DND-41 (cell line): ENCODE measurements around the gene GREB1.

Experiments
- ATAC-seq: fragments of 200-7000 bp; cut with Tn5 transposase; 3 replicates; pipeline ENCODE4 v1.9.1; 2021; ENCODE audit warnings: low read depth; ENCODE audit not compliant: insufficient read depth
- DNase-seq: peaks from one replicate; pipeline ENCODE4 v3.0.0-alpha.2; 2020
- H2AFZ ChIP-seq: 2 replicates; pipeline ENCODE4 v1.6.0; 2012; ENCODE audit warnings: low read depth, low read length
- H3K27ac ChIP-seq: 2 replicates; pipeline ENCODE4 v1.5.1; 2012; ENCODE audit warnings: low read length, inconsistent platforms
- H3K27me3 ChIP-seq: fragments of 200-600 bp; sonication (generic); 2 replicates; pipeline ENCODE4 v1.6.0; 2012; ENCODE audit warnings: low read length, mild to moderate bottlenecking, inconsistent platforms; ENCODE audit not compliant: insufficient read depth, poor library complexity
- H3K36me3 ChIP-seq: 2 replicates; pipeline ENCODE4 v1.5.1; 2012; ENCODE audit warnings: low read length, inconsistent platforms; ENCODE audit not compliant: insufficient read depth
- H3K4me1 ChIP-seq: 2 replicates; pipeline ENCODE4 v1.5.1; 2012; ENCODE audit warnings: mild to moderate bottlenecking, low read length; ENCODE audit not compliant: insufficient read depth
- H3K4me2 ChIP-seq: 2 replicates; pipeline ENCODE4 v1.6.0; 2012; ENCODE audit warnings: mild to moderate bottlenecking, moderate library complexity, low read length, inconsistent platforms; ENCODE audit not compliant: insufficient read depth
- H3K4me3 ChIP-seq, 2 experiments: fragments of 200-600 bp in 1 of 2; shearing (Covaris generic) in 1 of 2; 2 replicates each; pipeline ENCODE4 v1.5.1; 2012 to 2016; ENCODE audit warnings: inconsistent platforms in 2 of 2, low read length in 2 of 2, mild to moderate bottlenecking in 2 of 2, low read depth in 1 of 2, moderate library complexity in 1 of 2
- H3K79me2 ChIP-seq: 2 replicates; pipeline ENCODE4 v1.6.0; 2012; ENCODE audit warnings: low read length, inconsistent platforms; ENCODE audit not compliant: insufficient read depth
- H3K9ac ChIP-seq: 2 replicates; pipeline ENCODE4 v1.6.0; 2012; ENCODE audit warnings: low read depth, mild to moderate bottlenecking, inconsistent platforms, low read length, moderate library complexity
- H3K9me3 ChIP-seq: 2 replicates; pipeline ENCODE4 v1.5.1; 2012; ENCODE audit warnings: low read length, moderate library complexity, mild to moderate bottlenecking, inconsistent platforms; ENCODE audit not compliant: insufficient read depth, severe bottlenecking
- H4K20me1 ChIP-seq: 2 replicates; pipeline ENCODE4 v1.6.0; 2012; ENCODE audit warnings: low read length; ENCODE audit not compliant: insufficient read depth
- EZH2 ChIP-seq: IDR thresholded peaks from 3 replicates; pipeline ENCODE4 v1.6.1; 2012; ENCODE audit warnings: borderline replicate concordance, low read depth, mild to moderate bottlenecking, moderate library complexity, low read length, inconsistent platforms; ENCODE audit not compliant: severe bottlenecking
- TF ChIP-seq, protein P1 (sequence below): IDR thresholded peaks from 2 replicates; pipeline ENCODE4 v1.5.1; 2012; ENCODE audit warnings: borderline replicate concordance, low read length, moderate library complexity, mild to moderate bottlenecking; ENCODE audit not compliant: poor library complexity, severe bottlenecking; ENCODE audit errors: extremely low read depth

Gene GREB1

DNA sequence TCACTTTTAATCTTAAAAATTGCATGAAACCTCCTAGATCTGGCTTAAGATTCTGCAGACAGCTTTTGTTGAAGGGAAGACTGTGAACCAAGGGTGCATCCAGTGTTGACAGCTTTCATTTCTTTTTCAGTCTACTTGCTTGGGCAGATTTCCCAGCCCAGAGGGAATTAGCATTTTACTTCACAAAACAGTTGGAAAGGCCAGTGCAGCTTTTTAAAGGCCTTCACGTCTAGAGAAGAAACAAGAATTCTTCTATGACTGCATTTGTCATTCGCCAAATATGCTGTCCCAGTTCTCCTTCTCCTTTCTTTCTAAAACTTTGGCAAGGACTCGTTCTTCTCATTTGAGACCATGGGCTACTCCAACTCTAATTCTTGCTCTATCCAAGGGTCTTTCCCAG is 118.7 kb downstream of the GREB1 start:
- Histone ChIP-seq H4K20me1 (no peaks in the 10 kb centered on the region), H3K9ac (no peak overlapping the region), H3K9me3 (no peaks in the 10 kb centered on the region), H3K79me2 (no peaks in the 10 kb centered on the region), H3K4me3 (no peak overlapping the region), H2AFZ (no peak overlapping the region), H3K4me2 (no peak overlapping the region), H3K36me3 (no peaks in the 10 kb centered on the region), H3K27me3 (peaks cover 3% of the 10 kb centered on the region), H3K27ac (no peak overlapping the region), H3K4me1 (no peaks in the 10 kb centered on the region)
- DNase-seq = no peak
- no peak for TF ChIP-seq EZH2
- TF ChIP-seq, protein P1, sequence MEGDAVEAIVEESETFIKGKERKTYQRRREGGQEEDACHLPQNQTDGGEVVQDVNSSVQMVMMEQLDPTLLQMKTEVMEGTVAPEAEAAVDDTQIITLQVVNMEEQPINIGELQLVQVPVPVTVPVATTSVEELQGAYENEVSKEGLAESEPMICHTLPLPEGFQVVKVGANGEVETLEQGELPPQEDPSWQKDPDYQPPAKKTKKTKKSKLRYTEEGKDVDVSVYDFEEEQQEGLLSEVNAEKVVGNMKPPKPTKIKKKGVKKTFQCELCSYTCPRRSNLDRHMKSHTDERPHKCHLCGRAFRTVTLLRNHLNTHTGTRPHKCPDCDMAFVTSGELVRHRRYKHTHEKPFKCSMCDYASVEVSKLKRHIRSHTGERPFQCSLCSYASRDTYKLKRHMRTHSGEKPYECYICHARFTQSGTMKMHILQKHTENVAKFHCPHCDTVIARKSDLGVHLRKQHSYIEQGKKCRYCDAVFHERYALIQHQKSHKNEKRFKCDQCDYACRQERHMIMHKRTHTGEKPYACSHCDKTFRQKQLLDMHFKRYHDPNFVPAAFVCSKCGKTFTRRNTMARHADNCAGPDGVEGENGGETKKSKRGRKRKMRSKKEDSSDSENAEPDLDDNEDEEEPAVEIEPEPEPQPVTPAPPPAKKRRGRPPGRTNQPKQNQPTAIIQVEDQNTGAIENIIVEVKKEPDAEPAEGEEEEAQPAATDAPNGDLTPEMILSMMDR = no peak
- ATAC-seq = no peak

DNA sequence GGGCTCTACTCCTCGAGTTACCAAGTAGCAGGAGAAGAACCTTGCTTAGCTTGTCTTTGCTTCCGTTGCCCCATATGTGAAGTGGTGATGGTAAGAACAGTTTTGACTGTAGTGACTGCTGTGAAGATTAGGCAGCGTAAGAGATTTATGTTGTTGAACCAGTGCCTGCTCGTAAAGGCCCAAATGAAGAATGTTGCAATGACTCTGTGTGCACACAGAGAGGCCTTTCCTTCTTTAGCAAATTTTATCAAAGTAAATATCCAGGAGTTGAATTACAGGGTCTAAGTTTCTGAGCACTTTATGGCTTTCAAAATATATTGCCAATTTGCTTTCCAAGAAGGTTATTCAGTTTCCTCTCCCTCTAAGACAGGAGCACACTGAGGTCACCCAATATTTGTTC is 121.7 kb downstream of the GREB1 start:
- no peak overlapping the region for H3K4me2 ChIP-seq
- ATAC-seq = no peak
- no peaks in the 10 kb centered on the region for H4K20me1 ChIP-seq
- H3K4me1 ChIP-seq = no peaks in the 10 kb centered on the region
- no peak overlapping the region for H3K4me3 ChIP-seq
- TF ChIP-seq, protein P1 = no peak
- no peak for TF ChIP-seq EZH2
- no peak for DNase-seq
- H2AFZ ChIP-seq = no peak overlapping the region
- no peaks in the 10 kb centered on the region for H3K36me3 ChIP-seq
- no peaks in the 10 kb centered on the region for H3K27me3 ChIP-seq
- no peak overlapping the region for H3K27ac ChIP-seq
- no peaks in the 10 kb centered on the region for H3K9me3 ChIP-seq
- H3K79me2 ChIP-seq = no peaks in the 10 kb centered on the region
- H3K9ac ChIP-seq = no peak overlapping the region

DNA sequence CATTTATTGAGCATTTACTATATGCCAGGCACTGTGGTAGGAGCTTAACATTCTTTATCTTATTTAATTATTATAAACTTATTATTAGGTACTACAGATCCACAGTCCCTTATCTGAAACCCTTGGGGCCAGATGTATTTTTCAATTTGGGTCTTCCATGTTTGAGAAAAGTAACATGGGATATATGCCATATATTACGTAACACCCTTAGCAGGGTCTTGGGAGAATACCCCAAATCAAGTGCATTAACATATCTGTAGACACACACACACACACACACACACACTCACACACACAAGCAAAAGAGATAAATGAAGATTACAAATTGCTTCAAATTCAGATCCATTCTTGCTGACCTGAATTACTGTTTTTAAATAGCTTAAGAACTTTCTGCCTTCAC is 122.4 kb downstream of the GREB1 start:
- TF ChIP-seq, protein P1 = no peak
- TF ChIP-seq EZH2 = no peak
- no peak overlapping the region for H2AFZ ChIP-seq
- no peaks in the 10 kb centered on the region for H3K4me1 ChIP-seq
- no peak overlapping the region for H3K4me2 ChIP-seq
- no peaks in the 10 kb centered on the region for H4K20me1 ChIP-seq
- H3K9me3 ChIP-seq = no peaks in the 10 kb centered on the region
- no peak overlapping the region for H3K27ac ChIP-seq
- no peaks in the 10 kb centered on the region for H3K79me2 ChIP-seq
- DNase-seq (no peak), ATAC-seq (no peak)
- H3K9ac ChIP-seq = no peak overlapping the region
- H3K36me3 ChIP-seq = no peaks in the 10 kb centered on the region
- no peak overlapping the region for H3K4me3 ChIP-seq
- no peaks in the 10 kb centered on the region for H3K27me3 ChIP-seq

DNA sequence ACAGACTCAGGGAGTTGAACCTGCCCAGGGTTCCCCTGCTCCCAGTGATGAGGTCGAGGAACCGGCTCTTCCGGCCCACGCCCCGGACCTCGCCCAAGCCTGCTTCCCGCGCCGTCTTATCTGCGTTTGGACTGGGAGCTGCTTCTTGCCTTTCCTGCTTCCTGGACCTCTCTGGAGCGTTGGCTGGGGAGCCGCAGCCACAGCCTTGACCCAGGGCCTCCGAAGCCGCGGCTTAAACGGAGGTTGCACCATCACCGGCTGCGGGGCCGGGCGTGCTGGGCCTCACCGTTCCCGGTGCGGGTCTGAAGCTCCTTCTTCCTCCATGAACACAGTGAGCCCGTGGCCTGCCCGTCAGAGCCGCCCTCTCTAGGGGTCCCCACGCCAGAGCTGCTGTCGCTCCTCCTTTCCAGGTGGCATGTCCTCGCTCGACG is 122.8 kb downstream of the GREB1 start:
- Histone ChIP-seq H3K4me2 (no peak overlapping the region), H3K27ac (no peak overlapping the region), H3K36me3 (no peaks in the 10 kb centered on the region), H3K4me3 (no peak overlapping the region), H3K9me3 (no peaks in the 10 kb centered on the region), H3K4me1 (no peaks in the 10 kb centered on the region), H3K79me2 (no peaks in the 10 kb centered on the region), H2AFZ (no peak overlapping the region), H3K27me3 (no peaks in the 10 kb centered on the region), H3K9ac (no peak overlapping the region), H4K20me1 (no peaks in the 10 kb centered on the region)
- DNase-seq (no peak), ATAC-seq (no peak)
- TF ChIP-seq EZH2 = no peak
- TF ChIP-seq, protein P1 = no peak
